Fibroblast of mammary gland (primary cell): ENCODE measurements around the gene CCDC12.

Experiments
- DNase-seq: peaks from one replicate; pipeline ENCODE4 v3.0.0-alpha.2; 2010; ENCODE audit warnings: low read depth
- H3K4me3 ChIP-seq: 2 replicates; pipeline ENCODE4 v1.5.1; 2011; ENCODE audit warnings: low read depth, mild to moderate bottlenecking, low read length, moderate library complexity; ENCODE audit not compliant: control insufficient read depth
- TF ChIP-seq, protein P1 (sequence below): conservative IDR thresholded peaks from 2 replicates; pipeline ENCODE4 v1.5.1; 2011; ENCODE audit warnings: low read depth, low read length, inconsistent platforms; ENCODE audit not compliant: control insufficient read depth, insufficient read depth

Gene CCDC12

DNA sequence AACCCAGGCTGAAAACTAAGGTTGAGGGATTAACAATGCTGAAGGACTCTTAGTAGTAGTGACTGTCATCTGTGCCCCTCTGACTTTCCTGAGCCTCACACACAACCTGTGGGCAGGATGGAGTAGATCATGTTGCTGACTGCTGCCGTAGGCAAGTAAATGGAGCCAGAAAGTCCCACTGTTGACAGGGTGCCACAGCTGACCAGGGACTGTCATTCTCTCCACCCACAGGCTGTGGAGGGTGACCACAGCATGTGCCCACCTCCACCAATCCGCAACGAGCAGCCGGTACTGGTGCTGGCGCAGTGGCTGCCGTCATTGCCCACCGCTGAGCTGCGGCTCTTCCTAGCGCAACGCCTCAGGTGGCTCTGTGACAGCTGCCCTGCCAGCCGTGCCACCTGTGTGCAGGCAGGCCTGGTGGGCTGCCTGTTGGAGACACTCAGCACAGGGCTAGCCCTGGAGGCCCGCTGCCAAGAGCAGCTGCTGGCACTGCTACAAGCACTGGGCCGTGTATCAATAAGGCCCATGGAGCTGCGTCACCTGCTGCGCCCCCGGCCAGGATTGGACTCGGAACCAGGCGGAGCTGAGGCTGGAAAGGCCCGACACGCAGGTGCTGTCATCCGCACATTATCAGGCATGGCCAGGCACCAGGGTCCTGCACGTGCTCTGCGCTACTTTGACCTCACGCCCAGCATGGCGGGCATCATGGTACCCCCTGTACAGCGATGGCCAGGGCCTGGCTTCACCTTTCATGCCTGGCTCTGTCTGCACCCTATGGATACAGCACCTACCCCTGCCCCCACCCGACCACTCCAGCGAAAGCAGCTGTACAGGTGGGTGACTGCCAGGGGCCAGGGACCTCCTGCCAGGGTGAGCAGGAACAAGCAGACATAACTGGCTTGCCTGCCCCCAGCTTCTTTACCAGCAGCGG is 18.5 kb upstream of the CCDC12 start:
- TF ChIP-seq, protein P1, sequence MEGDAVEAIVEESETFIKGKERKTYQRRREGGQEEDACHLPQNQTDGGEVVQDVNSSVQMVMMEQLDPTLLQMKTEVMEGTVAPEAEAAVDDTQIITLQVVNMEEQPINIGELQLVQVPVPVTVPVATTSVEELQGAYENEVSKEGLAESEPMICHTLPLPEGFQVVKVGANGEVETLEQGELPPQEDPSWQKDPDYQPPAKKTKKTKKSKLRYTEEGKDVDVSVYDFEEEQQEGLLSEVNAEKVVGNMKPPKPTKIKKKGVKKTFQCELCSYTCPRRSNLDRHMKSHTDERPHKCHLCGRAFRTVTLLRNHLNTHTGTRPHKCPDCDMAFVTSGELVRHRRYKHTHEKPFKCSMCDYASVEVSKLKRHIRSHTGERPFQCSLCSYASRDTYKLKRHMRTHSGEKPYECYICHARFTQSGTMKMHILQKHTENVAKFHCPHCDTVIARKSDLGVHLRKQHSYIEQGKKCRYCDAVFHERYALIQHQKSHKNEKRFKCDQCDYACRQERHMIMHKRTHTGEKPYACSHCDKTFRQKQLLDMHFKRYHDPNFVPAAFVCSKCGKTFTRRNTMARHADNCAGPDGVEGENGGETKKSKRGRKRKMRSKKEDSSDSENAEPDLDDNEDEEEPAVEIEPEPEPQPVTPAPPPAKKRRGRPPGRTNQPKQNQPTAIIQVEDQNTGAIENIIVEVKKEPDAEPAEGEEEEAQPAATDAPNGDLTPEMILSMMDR: no peak
- H3K4me3 ChIP-seq: no peak overlapping the region
- no peak for DNase-seq

- TF ChIP-seq, protein P1: no peak
- H3K4me3 ChIP-seq: no peak overlapping the region
- DNase-seq: no peak
Observed at GRCh38 chr3:46993986-46994385, 17.4 kb upstream of the CCDC12 start.

GRCh38 chr3:46993292-46993691 is 16.7 kb upstream of the CCDC12 start:
- no peak for DNase-seq
- TF ChIP-seq, protein P1: no peak

DNA sequence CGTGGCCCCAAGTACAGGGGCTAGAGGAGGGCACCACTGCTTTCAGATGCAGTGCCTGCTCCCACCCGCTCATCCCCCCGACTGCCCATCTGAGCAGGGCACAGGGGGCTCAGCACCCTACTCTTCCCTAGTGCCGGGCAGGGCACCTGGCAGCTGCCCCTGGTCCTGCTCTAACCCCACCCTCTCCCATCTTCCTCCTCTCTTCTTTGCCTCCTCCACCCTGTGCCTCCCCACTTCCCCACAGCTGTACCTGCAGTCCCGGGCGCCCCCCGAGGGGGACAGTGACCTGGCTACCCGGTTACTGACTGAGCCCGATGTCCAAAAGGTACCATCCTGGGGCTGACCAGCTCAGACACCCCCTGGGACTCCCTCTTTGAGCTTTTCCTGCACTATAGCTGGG is 15.7 kb upstream of the CCDC12 start:
- no peak for DNase-seq
- no peak overlapping the region for H3K4me3 ChIP-seq
- TF ChIP-seq, protein P1: no peak

More at GRCh38 chr3:46993292-46993691, 16.7 kb upstream of the CCDC12 start:
- no peak overlapping the region for H3K4me3 ChIP-seq

DNA sequence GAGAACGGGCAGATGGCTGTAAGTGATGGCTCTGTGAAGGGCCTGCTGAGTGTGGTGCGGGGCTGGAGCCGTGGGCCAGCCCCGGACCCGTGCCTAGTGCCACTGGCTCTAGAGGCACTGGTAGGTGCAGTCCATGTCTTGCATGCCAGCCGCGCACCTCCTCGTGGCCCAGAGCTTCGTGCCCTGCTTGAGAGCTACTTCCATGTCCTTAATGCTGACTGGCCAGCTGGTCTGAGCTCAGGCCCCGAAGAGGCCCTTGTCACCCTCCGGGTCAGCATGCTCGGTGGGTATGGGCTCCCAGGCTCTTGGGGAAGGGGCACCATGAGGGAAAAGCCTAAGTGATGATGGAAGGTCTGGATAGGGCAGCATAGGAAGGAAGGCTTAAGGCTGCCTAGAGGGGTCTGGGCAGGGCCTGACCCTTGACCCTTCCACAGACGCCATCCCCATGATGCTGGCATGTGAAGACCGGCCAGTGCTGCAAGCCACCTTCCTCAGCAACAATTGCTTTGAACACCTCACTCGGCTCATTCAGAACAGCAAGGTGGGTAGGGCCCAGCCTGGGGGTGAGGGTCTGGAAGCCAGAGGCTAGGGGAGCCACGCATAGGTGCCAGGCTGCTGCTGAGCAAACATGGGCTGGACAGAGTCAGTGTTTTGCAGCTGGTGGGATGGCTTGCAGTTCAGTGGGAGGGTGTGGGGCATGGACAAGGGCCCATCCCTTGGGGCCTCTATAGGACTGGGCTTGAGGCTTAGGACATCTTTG is 15.0 kb upstream of the CCDC12 start:
- DNase-seq: no peak
- TF ChIP-seq, protein P1: no peak
- no peak overlapping the region for H3K4me3 ChIP-seq

GRCh38 chr3:46990573-46991374 is 14.2 kb upstream of the CCDC12 start:
- no peak for DNase-seq
- TF ChIP-seq, protein P1: no peak
- H3K4me3 ChIP-seq: no peak overlapping the region
